GM20431 (cell line): ENCODE data around the gene SFTA2.

Experiments
- in situ Hi-C: fragments of 300-500 bp; cut with MseI, MboI; formaldehyde crosslinking; loops from one replicate; pipeline ENCODE4 v1.15.0; 2020; ENCODE audit warnings: low sequenced_read_pairs; ENCODE audit not compliant: unreplicated experiment

Gene SFTA2

GRCh38 chr6:30882204-30882758 lies 49.7 kb downstream of the SFTA2 start:
- in situ Hi-C loops, result no loop called here

GRCh38 chr6:30881392-30882203 lies 50.4 kb downstream of the SFTA2 start:
- in situ Hi-C loops, result no loop called here
